Astrocyte (in vitro differentiated cells and primary cell): ENCODE results near the gene NBPF26.
"Not testable (repeated sequence)": the region's sequence is repeated elsewhere in the genome, so short reads cannot be mapped to it uniquely, and the experiment has no call there.

Source experiments
- EZH2 ChIP-seq: IDR thresholded peaks from 2 replicates; pipeline ENCODE4 v1.6.1; 2012; ENCODE audit warnings: mild to moderate bottlenecking, low read length, inconsistent platforms; ENCODE audit not compliant: insufficient read depth
- TF ChIP-seq, protein P1 (sequence below): IDR thresholded peaks from 2 replicates; pipeline ENCODE4 v1.5.1; 2011; ENCODE audit warnings: low read depth, mild to moderate bottlenecking, inconsistent platforms, low read length, moderate library complexity; ENCODE audit not compliant: insufficient read depth

DNA sequence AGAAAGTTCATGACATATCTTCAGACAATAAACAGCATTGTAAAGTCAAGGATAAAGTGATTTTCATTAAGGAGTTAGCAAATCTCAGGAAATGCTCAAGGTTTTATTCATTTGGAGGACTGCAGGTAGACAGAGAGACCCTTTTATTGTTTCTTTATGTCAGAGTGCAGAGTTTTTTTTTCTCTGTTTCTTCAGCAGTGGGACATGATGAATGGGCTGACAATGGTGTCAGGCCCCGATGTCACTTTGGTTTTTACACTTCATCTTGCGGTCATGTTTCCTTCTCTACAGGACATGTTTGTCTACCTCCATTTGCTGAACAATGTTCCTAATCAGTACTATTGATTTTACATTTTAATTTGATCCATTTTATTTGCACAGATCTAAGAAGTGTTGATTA is 134.4 kb downstream of the NBPF26 start:
- TF ChIP-seq, protein P1, sequence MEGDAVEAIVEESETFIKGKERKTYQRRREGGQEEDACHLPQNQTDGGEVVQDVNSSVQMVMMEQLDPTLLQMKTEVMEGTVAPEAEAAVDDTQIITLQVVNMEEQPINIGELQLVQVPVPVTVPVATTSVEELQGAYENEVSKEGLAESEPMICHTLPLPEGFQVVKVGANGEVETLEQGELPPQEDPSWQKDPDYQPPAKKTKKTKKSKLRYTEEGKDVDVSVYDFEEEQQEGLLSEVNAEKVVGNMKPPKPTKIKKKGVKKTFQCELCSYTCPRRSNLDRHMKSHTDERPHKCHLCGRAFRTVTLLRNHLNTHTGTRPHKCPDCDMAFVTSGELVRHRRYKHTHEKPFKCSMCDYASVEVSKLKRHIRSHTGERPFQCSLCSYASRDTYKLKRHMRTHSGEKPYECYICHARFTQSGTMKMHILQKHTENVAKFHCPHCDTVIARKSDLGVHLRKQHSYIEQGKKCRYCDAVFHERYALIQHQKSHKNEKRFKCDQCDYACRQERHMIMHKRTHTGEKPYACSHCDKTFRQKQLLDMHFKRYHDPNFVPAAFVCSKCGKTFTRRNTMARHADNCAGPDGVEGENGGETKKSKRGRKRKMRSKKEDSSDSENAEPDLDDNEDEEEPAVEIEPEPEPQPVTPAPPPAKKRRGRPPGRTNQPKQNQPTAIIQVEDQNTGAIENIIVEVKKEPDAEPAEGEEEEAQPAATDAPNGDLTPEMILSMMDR: not testable (repeated sequence)
- TF ChIP-seq EZH2: not testable (repeated sequence)
